IMR-90 (cell line): ENCODE results near the gene KXD1. TPM values are rescaled to one million over a fixed set of nuclear protein-coding genes. Genes with fewer than 3 reads are reported as not detected.

ENCODE experiments used
- ATAC-seq: fragments of 200-7000 bp; cut with Tn5 transposase; 2 replicates; pipeline ENCODE4 v1.9.1; 2020; ENCODE audit warnings: low read depth, mild to moderate bottlenecking, moderate library complexity
- BruUV-seq: library from RNA; stranded (reverse); fragments of 400-500 nt; replicated peaks from 2 replicates; lab custom pipeline; 2021; lab: Mats Ljungman, UMichigan
- CTCF ChIA-PET: fragments of 300-600 bp; formaldehyde crosslinking; extraction: SDS; loops from one replicate; lab custom pipeline; 2021; ENCODE audit warnings: antibody characterized with exemption; lab: Yijun Ruan, JAX
- POLR2A ChIA-PET: fragments of 300-600 bp; sonication (Branson Sonifier 250); formaldehyde crosslinking; loops from one replicate; lab custom pipeline; 2022; ENCODE audit warnings: antibody characterized with exemption; ENCODE audit not compliant: unreplicated experiment; lab: Charles Lee
- DNase-seq: peaks from one replicate; pipeline ENCODE4 v3.0.0; 2013
- H2AFZ ChIP-seq: replicated peaks from 2 replicates; pipeline ENCODE3; 2013; ENCODE audit warnings: low read length, mild to moderate bottlenecking; ENCODE audit not compliant: poor library complexity
- H2AK5ac ChIP-seq: 2 replicates; pipeline ENCODE4 v1.6.1; 2013; ENCODE audit warnings: low read depth, low read length, inconsistent platforms
- H2AK9ac ChIP-seq: replicated peaks from 2 replicates; pipeline ENCODE3; 2013; ENCODE audit warnings: mild to moderate bottlenecking, low read depth, low read length, moderate library complexity; ENCODE audit not compliant: poor library complexity
- H2BK120ac ChIP-seq: 2 replicates; pipeline ENCODE4 v1.6.1; 2013; ENCODE audit warnings: low read depth, low read length, inconsistent platforms
- H2BK15ac ChIP-seq: 3 replicates; pipeline ENCODE4 v1.6.1; 2013; ENCODE audit warnings: low read depth, low read length, inconsistent platforms
- H2BK20ac ChIP-seq: 2 replicates; pipeline ENCODE4 v1.6.1; 2013; ENCODE audit warnings: low read depth, mild to moderate bottlenecking, inconsistent platforms, low read length, moderate library complexity
- H2BK5ac ChIP-seq: 2 replicates; pipeline ENCODE4 v1.6.1; 2013; ENCODE audit warnings: mild to moderate bottlenecking, low read depth, low read length, inconsistent platforms; ENCODE audit not compliant: poor library complexity, severe bottlenecking
- H3K14ac ChIP-seq: replicated peaks from 2 replicates; pipeline ENCODE4 v1.6.1; 2013; ENCODE audit warnings: low read depth, low read length, inconsistent platforms
- H3K18ac ChIP-seq: 2 replicates; pipeline ENCODE4 v1.6.1; 2013; ENCODE audit warnings: low read depth, low read length, control low read depth
- H3K23ac ChIP-seq: 2 replicates; pipeline ENCODE4 v1.6.1; 2013; ENCODE audit warnings: low read depth, low read length, inconsistent platforms
- H3K27ac ChIP-seq: 2 replicates; pipeline ENCODE4 v1.5.1; 2013; ENCODE audit warnings: mild to moderate bottlenecking, control low read depth, low read length; ENCODE audit not compliant: insufficient read depth
- H3K27me3 ChIP-seq: 2 replicates; pipeline ENCODE4 v1.6.1; 2013; ENCODE audit warnings: low read length; ENCODE audit not compliant: control insufficient read depth, insufficient read depth
- H3K36me3 ChIP-seq: 2 replicates; pipeline ENCODE4 v1.6.1; 2013; ENCODE audit warnings: low read length, mixed read lengths; ENCODE audit not compliant: control insufficient read depth, insufficient read depth
- H3K4ac ChIP-seq: 2 replicates; pipeline ENCODE4 v1.6.1; 2013; ENCODE audit warnings: low read depth, low read length, inconsistent platforms
- H3K4me1 ChIP-seq: 2 replicates; pipeline ENCODE4 v1.6.1; 2013; ENCODE audit warnings: low read length, mixed read lengths; ENCODE audit not compliant: control insufficient read depth, insufficient read depth
- H3K4me2 ChIP-seq: 2 replicates; pipeline ENCODE4 v1.6.1; 2013; ENCODE audit warnings: low read depth, mild to moderate bottlenecking, control low read depth, low read length, moderate library complexity
- H3K4me3 ChIP-seq: 2 replicates; pipeline ENCODE4 v1.5.1; 2013; ENCODE audit warnings: low read depth, mild to moderate bottlenecking, control low read depth, low read length, moderate library complexity; ENCODE audit not compliant: insufficient read depth
- H3K56ac ChIP-seq: 2 replicates; pipeline ENCODE4 v1.6.1; 2013; ENCODE audit warnings: low read length, inconsistent platforms; ENCODE audit not compliant: insufficient read depth; ENCODE audit errors: extremely low read depth
- H3K79me1 ChIP-seq, 2 experiments: 2 replicates each; pipeline ENCODE4 v1.6.1; 2013; ENCODE audit warnings: low read length in 2 of 2, inconsistent platforms in 1 of 2, low read depth in 1 of 2
- H3K9ac ChIP-seq: 2 replicates; pipeline ENCODE4 v1.6.1; 2013; ENCODE audit warnings: low read depth, low read length, control low read depth
- H3K9me1 ChIP-seq: 2 replicates; pipeline ENCODE4 v1.6.1; 2013; ENCODE audit warnings: low read length, inconsistent platforms; ENCODE audit not compliant: insufficient read depth
- H3K9me3 ChIP-seq: 2 replicates; pipeline ENCODE4 v1.6.1; 2013; ENCODE audit warnings: low read length; ENCODE audit not compliant: control insufficient read depth, insufficient read depth
- H4K20me1 ChIP-seq: 2 replicates; pipeline ENCODE4 v1.6.1; 2013; ENCODE audit warnings: low read length, inconsistent platforms; ENCODE audit not compliant: insufficient read depth
- H4K5ac ChIP-seq: 2 replicates; pipeline ENCODE4 v1.6.1; 2013; ENCODE audit warnings: mild to moderate bottlenecking, low read depth, low read length, control low read depth
- H4K8ac ChIP-seq, 2 experiments: 2 replicates each; pipeline ENCODE4 v1.6.1; 2013; ENCODE audit warnings: low read depth in 2 of 2, low read length in 2 of 2, control low read depth in 1 of 2, inconsistent platforms in 1 of 2
- H4K91ac ChIP-seq: 2 replicates; pipeline ENCODE4 v1.6.1; 2013; ENCODE audit warnings: low read depth, low read length, inconsistent platforms; ENCODE audit not compliant: insufficient read depth
- BHLHE40 ChIP-seq: fragments of 150-350 bp; IDR thresholded peaks from 2 replicates; pipeline ENCODE4 v1.6.1; 2016; ENCODE audit warnings: mild to moderate bottlenecking, low read depth, low read length
- NFE2L2 ChIP-seq: fragments of 150-350 bp; IDR thresholded peaks from 2 replicates; pipeline ENCODE4 v1.6.1; 2016; ENCODE audit warnings: low read depth, mild to moderate bottlenecking, low read length
- POLR2A ChIP-seq: IDR thresholded peaks from 2 replicates; pipeline ENCODE4 v1.6.1; 2012; ENCODE audit warnings: mild to moderate bottlenecking, low read depth, low read length
- RAD21 ChIP-seq: IDR thresholded peaks from 2 replicates; pipeline ENCODE4 v1.6.1; 2012; ENCODE audit warnings: low read length, improper control_type of control experiment
- RCOR1 ChIP-seq: IDR thresholded peaks from 2 replicates; pipeline ENCODE4 v1.6.1; 2012; ENCODE audit warnings: mild to moderate bottlenecking, low read length, improper control_type of control experiment; ENCODE audit not compliant: insufficient replicate concordance
- RFX5 ChIP-seq: IDR thresholded peaks from 2 replicates; pipeline ENCODE4 v1.8.0; 2012; ENCODE audit warnings: low read depth, mild to moderate bottlenecking, low read length, moderate library complexity
- WGBS, 2 experiments: methylation state at CpG; one replicate each; pipeline versions ENCODE4 v1.1.5 to v1.1.7; 2013; ENCODE audit warnings: missing lambda C conversion rate in 2 of 2; ENCODE audit not compliant: insufficient read length in 1 of 2; ENCODE audit errors: extremely low coverage in 2 of 2; 5-methylcytosine and 5-hydroxymethylcytosine counted together
- dilution Hi-C: fragments of 300-500 bp; cut with HindIII; formaldehyde crosslinking; loops from one replicate; pipeline ENCODE4 v1.14.3; 2018; ENCODE audit warnings: low sequenced_read_pairs; ENCODE audit not compliant: unreplicated experiment
- in situ Hi-C: fragments of 300-500 bp; cut with MboI; formaldehyde crosslinking; loops from 3 replicates; pipeline ENCODE4 v1.14.3; 2019; ENCODE audit warnings: low sequenced_read_pairs, inconsistent platforms, mixed read lengths
- intact Hi-C: fragments of 100-400 bp; cut with micrococcal nuclease; formaldehyde crosslinking; loops from 2 replicates; pipeline ENCODE4 v1.10.0; 2022
- polyA plus RNA-seq, 3 experiments: library from polyadenylated mRNA; depleted of rRNA; stranded (reverse); fragments of >200 nt; gene quantifications; 2 replicates each; pipeline ENCODE4 v1.2.3, GENCODE V29; 2012; ENCODE audit warnings: low replicate concordance in 1 of 3
- total RNA-seq: library from RNA; depleted of rRNA; stranded (reverse); fragments of >200 nt; gene quantifications from 2 replicates; pipeline ENCODE4 v1.2.3, GENCODE V29; 2012
- TF ChIP-seq, protein P1 (sequence below): conservative IDR thresholded peaks from 2 replicates; pipeline ENCODE4 v1.5.1; 2012; ENCODE audit warnings: mild to moderate bottlenecking, low read depth, low read length, improper control_type of control experiment
- TF ChIP-seq, protein P2 (sequence below): fragments of 150-350 bp; IDR thresholded peaks from 2 replicates; pipeline ENCODE4 v1.6.1; 2016; ENCODE audit warnings: low read depth, mild to moderate bottlenecking, low read length, moderate library complexity, borderline replicate concordance

KXD1 gene
- total and polyA plus RNA-seq, 2 of the 4 experiments (the other 2 are of a cell fraction), result 66.7 to 196 TPM

DNA sequence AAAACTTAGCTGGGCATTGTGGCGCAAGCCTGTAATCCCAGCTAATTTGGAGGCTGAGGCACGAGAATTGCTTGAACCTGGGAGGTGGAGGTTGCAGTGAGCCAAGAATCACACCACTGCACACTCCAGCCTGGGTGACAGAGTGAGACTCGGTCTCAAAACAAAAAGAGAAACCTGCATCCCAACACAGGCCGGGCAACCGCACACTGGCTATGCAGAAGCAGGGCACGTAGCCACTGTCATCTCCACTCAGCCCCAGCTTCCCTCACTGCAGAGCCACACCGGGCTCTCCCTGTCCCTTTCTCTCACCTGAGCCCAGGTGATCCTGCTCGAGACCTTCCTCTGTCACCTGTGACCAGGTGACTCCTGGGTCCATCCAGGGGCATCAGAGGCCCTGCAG, 47.5 kb upstream of the KXD1 start:
- ChIA-PET CTCF (no interaction called here), POLR2A (no interaction called here)
- TF ChIP-seq RCOR1 (no peak), NFE2L2 (no peak), RAD21 (no peak), RFX5 (no peak), POLR2A (no peak), BHLHE40 (no peak)
- TF ChIP-seq, protein P1, sequence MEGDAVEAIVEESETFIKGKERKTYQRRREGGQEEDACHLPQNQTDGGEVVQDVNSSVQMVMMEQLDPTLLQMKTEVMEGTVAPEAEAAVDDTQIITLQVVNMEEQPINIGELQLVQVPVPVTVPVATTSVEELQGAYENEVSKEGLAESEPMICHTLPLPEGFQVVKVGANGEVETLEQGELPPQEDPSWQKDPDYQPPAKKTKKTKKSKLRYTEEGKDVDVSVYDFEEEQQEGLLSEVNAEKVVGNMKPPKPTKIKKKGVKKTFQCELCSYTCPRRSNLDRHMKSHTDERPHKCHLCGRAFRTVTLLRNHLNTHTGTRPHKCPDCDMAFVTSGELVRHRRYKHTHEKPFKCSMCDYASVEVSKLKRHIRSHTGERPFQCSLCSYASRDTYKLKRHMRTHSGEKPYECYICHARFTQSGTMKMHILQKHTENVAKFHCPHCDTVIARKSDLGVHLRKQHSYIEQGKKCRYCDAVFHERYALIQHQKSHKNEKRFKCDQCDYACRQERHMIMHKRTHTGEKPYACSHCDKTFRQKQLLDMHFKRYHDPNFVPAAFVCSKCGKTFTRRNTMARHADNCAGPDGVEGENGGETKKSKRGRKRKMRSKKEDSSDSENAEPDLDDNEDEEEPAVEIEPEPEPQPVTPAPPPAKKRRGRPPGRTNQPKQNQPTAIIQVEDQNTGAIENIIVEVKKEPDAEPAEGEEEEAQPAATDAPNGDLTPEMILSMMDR, result no peak
- TF ChIP-seq, protein P2, sequence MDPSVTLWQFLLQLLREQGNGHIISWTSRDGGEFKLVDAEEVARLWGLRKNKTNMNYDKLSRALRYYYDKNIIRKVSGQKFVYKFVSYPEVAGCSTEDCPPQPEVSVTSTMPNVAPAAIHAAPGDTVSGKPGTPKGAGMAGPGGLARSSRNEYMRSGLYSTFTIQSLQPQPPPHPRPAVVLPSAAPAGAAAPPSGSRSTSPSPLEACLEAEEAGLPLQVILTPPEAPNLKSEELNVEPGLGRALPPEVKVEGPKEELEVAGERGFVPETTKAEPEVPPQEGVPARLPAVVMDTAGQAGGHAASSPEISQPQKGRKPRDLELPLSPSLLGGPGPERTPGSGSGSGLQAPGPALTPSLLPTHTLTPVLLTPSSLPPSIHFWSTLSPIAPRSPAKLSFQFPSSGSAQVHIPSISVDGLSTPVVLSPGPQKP, result no peak
- DNase-seq (no peak), ATAC-seq (no peak)
- no peaks in the 10 kb centered on the region for H3K27me3 ChIP-seq
- WGBS, 2 experiments, result 100% methylated on average over 3 of the region's 8 CpGs; no CpG with 5 or more reads in 1 of the 2 experiments
- H3K18ac ChIP-seq, result no peak overlapping the region
- no peak overlapping the region for H3K4ac ChIP-seq
- H3K4me2 ChIP-seq, result no peak overlapping the region
- peaks cover 10 to 92% of the 10 kb centered on the region in 2 experiments; a peak in 3 of 4 replicates for H3K79me1 ChIP-seq
- H4K91ac ChIP-seq, result no peak overlapping the region
- no peak overlapping the region for H2BK120ac ChIP-seq
- BruUV-seq, result no TSS peak
- H3K9me1 ChIP-seq, result peaks cover 47% of the 10 kb centered on the region
- H4K5ac ChIP-seq, result no peak overlapping the region
- H3K14ac ChIP-seq, result no peak overlapping the region
- no peak overlapping the region for H3K56ac ChIP-seq
- H3K36me3 ChIP-seq, result no peaks in the 10 kb centered on the region
- in situ Hi-C loops (no loop called here), dilution Hi-C loops (no loop called here), intact Hi-C loops (no loop called here)
- H4K20me1 ChIP-seq, result peaks cover 95% of the 10 kb centered on the region
- no peak overlapping the region for H3K27ac ChIP-seq
- no peak overlapping the region for H2BK15ac ChIP-seq
- peaks cover 28% of the 10 kb centered on the region for H3K4me1 ChIP-seq
- no peak overlapping the region for H2AK9ac ChIP-seq
- H2AK5ac ChIP-seq, result no peak overlapping the region
- H4K8ac ChIP-seq, result no peak overlapping the region
- no peak overlapping the region for H3K23ac ChIP-seq
- no peaks in the 10 kb centered on the region for H3K9me3 ChIP-seq
- H2BK5ac ChIP-seq, result no peak overlapping the region
- H3K4me3 ChIP-seq, result no peak overlapping the region
- no peak overlapping the region for H2AFZ ChIP-seq
- H3K9ac ChIP-seq, result no peak overlapping the region
- no peak overlapping the region for H2BK20ac ChIP-seq
